ENCODE results near the gene SET.

DNA sequence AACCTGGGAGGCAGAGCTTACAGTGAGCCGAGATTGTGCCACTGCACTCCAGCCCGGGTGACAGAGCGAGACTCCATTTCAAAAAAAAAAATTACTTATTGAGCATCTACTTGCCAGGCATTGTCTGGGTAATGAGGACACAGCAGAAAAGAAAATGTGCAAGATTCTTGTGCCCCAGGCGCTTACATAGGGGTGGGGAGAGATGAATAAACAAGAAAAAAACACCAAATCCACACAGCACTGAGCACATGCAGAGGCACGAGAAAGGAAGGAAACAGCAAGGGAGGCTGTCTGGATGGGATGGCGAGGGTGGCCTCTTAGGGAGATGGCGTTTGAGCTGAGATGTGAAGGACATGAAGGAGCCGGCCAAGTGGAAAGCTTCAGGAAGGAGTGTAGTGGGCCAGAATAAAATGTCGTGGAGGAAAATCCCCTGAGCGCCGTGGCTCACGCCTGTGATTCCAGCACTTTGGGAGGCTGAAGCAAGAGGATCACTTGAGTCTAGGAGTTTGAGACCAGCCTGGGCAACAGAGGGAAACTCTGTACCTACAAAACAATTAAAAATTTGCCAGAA is 46.3 kb upstream of the SET start:
- TF ChIP-seq, protein P1, sequence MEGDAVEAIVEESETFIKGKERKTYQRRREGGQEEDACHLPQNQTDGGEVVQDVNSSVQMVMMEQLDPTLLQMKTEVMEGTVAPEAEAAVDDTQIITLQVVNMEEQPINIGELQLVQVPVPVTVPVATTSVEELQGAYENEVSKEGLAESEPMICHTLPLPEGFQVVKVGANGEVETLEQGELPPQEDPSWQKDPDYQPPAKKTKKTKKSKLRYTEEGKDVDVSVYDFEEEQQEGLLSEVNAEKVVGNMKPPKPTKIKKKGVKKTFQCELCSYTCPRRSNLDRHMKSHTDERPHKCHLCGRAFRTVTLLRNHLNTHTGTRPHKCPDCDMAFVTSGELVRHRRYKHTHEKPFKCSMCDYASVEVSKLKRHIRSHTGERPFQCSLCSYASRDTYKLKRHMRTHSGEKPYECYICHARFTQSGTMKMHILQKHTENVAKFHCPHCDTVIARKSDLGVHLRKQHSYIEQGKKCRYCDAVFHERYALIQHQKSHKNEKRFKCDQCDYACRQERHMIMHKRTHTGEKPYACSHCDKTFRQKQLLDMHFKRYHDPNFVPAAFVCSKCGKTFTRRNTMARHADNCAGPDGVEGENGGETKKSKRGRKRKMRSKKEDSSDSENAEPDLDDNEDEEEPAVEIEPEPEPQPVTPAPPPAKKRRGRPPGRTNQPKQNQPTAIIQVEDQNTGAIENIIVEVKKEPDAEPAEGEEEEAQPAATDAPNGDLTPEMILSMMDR (IDR thresholded peaks at IDR 0.05) = no peak
- no peak for TF ChIP-seq POLR2A (IDR thresholded peaks at IDR 0.05)

Data from adrenal gland (tissue), 5 donors.